ENCODE measurements around the gene DEGS2. TPM values are rescaled to one million over a fixed set of nuclear protein-coding genes. Genes with fewer than 3 reads are reported as not detected.
A peak's percentile ranks its signal among the peaks of the same experiment; 100 is the strongest.

DEGS2 gene
- total and polyA plus RNA-seq, 2 of the 13 experiments (the other 11 are each of a cell fraction or from before 2014, with no cell fraction given): 0.09 TPM

GRCh38 chr14:100192672-100193416 is 33.4 kb upstream of the DEGS2 start (continued):
- TF ChIP-seq ZNF280D (CRISPR knock-in tag; IDR thresholded peaks at IDR 0.05): peak; percentile 85
- TF ChIP-seq ZNF276 (CRISPR knock-in tag; IDR thresholded peaks at IDR 0.05; ENCODE audit: low read depth): peak; percentile 68; the same call in 1 of the 2 replicates
- peak; percentile 46; the same call in 1 of the 2 replicates for TF ChIP-seq ZNF740 (CRISPR knock-in tag; IDR thresholded peaks at IDR 0.05)
- peak; percentile 62 for TF ChIP-seq FOXA3 (CRISPR knock-in tag; IDR thresholded peaks at IDR 0.05)
- TF ChIP-seq SCMH1 (CRISPR knock-in tag; IDR thresholded peaks at IDR 0.05; ENCODE audit: borderline replicate concordance): no peak
- peak; percentile 83; the same call in 1 of the 2 replicates for TF ChIP-seq ZBTB25 (CRISPR knock-in tag; IDR thresholded peaks at IDR 0.05)
- 0 out of 2 replicates have a peak, but pooled peaks have one; percentile 10 for TF ChIP-seq ZNF746 (CRISPR knock-in tag; IDR thresholded peaks at IDR 0.05)
- TF ChIP-seq ZNF432 (CRISPR knock-in tag; IDR thresholded peaks at IDR 0.05; ENCODE audit: borderline replicate concordance): no peak
- peak; percentile 86 for TF ChIP-seq YEATS4 (CRISPR knock-in tag; IDR thresholded peaks at IDR 0.05; ENCODE audit: borderline replicate concordance)
- TF ChIP-seq RXRB (CRISPR knock-in tag; IDR thresholded peaks at IDR 0.05; ENCODE audit: borderline replicate concordance): peak; percentile 90
- peak; percentile 90 for TF ChIP-seq SP4 (CRISPR knock-in tag; IDR thresholded peaks at IDR 0.05)
- no peak for TF ChIP-seq GLI4 (CRISPR knock-in tag; IDR thresholded peaks at IDR 0.05; ENCODE audit: borderline replicate concordance)
- TF ChIP-seq SP1 (IDR thresholded peaks at IDR 0.05): no peak
- peak; percentile 83 for TF ChIP-seq SP1 (CRISPR knock-in tag; IDR thresholded peaks at IDR 0.05)
- peak; percentile 76 for TF ChIP-seq FOXK1 (CRISPR knock-in tag; IDR thresholded peaks at IDR 0.05; ENCODE audit: borderline replicate concordance, low read depth)
- TF ChIP-seq ZNF790 (CRISPR knock-in tag; IDR thresholded peaks at IDR 0.05; ENCODE audit: borderline replicate concordance): peak; percentile 86; the same call in 1 of the 2 replicates
- 0 out of 2 replicates have a peak, but pooled peaks have one; percentile 52 for TF ChIP-seq SSRP1 (CRISPR knock-in tag; IDR thresholded peaks at IDR 0.05)
- no peak for TF ChIP-seq ZFP41 (CRISPR knock-in tag; IDR thresholded peaks at IDR 0.05; ENCODE audit: borderline replicate concordance)
- no peak for TF ChIP-seq IRF1 (CRISPR knock-in tag; IDR thresholded peaks at IDR 0.05; ENCODE audit: low read depth)
- no peak for TF ChIP-seq ZNF382 (CRISPR knock-in tag; IDR thresholded peaks at IDR 0.05; ENCODE audit: borderline replicate concordance)

All from HepG2 (cell line).